Activated CD4-positive, alpha-beta T cell treated with anti-CD3 and anti-CD28 coated beads for 48 hours (primary cell): Measurements from ENCODE around the gene BTAF1.

ENCODE experiments used
- DNase-seq: peaks from one replicate; pipeline ENCODE4 v3.0.0-alpha.2; 2020

BTAF1 gene

DNA sequence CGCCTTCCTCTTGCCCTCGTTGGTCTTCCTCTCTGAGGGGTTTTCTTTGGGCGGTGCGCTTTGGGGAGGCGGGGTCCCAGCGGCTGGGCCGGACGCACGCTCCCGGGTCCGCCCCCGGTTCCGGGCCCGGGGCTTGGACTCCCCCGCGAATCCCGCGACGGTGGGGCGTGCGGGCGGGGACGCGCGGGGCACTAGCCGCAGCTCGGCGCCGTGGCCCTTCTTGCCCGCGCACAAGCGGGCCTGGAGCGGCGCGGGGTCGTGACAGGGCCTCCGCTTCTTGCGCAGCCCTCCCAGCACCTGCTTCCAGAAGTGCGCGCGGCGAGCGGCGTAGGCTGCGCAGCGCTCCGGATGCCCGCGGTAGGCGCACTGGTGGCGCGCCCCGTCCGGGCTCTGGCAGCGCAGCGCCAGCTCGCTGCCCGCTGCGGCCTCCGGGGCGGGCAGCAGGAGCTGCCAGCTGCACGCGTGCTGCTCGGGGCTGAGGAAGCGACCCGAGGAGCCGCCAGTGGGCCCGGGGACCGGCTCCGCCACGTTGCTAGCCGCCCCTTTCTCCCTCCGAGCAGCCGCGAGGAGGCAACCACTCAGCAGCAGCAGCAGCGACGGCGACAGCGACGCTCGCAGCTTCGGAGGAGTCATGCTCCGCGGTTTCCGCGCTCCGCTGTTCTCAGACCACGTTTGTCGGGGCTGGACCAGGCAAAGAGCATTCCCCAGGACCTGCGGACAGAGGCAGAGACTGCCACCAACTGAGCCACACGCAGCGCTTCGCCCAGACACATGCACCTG is 15.0 kb upstream of the BTAF1 start:
- peak; percentile 82 for DNase-seq

DNA sequence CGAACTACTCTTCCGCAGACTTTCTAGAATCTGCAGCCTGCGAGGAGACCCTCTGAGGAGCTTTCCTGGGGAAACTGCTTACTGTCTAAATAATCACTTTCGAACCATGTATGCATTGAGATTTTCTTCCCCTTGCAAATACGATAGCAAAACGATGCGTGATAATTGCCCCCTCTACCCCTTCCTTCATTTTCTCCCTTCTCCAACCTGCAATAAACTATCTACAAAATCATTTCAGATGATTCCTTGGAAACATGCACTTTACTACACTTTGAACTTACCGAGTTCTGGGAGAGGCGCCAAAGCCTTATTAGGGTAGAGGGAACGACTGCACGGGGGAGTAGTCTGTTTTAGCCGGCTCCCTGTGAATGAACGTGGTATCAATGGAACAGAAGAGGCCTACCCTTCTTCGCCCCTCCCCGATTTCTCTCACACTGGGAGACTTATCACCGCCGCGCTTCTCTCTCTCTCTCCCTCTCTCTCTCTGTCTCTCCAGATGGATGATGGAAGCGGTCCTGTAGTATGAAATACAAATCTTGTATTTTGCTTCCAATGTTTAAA is 14.4 kb upstream of the BTAF1 start, which contains the start of gene FGFBP3:
FGFBP3 (minus strand) TSS at position 370 of the 561 bp plus-strand sequence. CDS start 517 bp downstream, outside the sequence.
- peak; percentile 60 for DNase-seq

GRCh38 chr10:91910467-91910866 is 13.1 kb upstream of the BTAF1 start:
- no peak for DNase-seq

- no peak for DNase-seq
Measured at GRCh38 chr10:91919651-91920050, 3.9 kb upstream of the BTAF1 start.

GRCh38 chr10:91924212-91925021 is 847 bp downstream of the BTAF1 start:
- DNase-seq, result no peak

- no peak for DNase-seq
Measured at GRCh38 chr10:91925022-91925320, 1.4 kb downstream of the BTAF1 start.

GRCh38 chr10:91930939-91931338 is 7.4 kb downstream of the BTAF1 start:
- DNase-seq, result no peak

DNA sequence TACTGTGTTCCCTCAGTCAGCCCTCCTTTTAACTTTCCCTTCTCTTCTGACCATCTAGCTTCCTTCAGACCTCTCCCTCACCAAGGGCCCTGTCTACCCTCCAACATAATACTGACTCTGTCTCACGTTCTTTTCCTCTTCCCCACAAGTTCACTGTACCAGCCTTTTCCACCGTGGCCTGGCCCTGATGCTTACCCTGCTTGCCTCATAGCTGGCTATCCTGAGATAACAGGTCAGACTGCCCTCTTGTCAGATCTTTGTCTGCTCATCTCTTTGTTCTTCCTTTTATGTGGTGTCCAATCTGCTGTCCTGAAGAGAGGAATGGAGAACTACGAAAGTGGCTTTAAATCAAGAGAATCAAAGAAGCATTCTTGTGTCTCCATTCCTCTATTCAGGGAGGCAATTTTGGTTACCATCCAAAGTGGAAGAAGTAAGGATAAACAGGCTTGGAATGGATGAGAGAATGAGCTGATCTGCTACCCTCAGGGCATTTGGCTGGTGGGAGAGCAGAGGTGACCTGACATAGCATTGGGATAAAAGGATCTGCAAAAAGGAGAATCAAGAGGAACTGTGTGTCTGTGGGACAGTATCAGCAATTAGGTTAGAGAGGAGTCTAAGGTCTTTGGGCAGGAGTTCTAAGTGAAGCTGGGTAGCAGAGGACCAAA is 8.1 kb downstream of the BTAF1 start:
- DNase-seq, result no peak

GRCh38 chr10:91932737-91933136 is 9.2 kb downstream of the BTAF1 start:
- DNase-seq, result no peak

GRCh38 chr10:91935886-91936285 is 12.3 kb downstream of the BTAF1 start:
- DNase-seq, result no peak

GRCh38 chr10:91939653-91940052 is 16.1 kb downstream of the BTAF1 start:
- no peak for DNase-seq

DNA sequence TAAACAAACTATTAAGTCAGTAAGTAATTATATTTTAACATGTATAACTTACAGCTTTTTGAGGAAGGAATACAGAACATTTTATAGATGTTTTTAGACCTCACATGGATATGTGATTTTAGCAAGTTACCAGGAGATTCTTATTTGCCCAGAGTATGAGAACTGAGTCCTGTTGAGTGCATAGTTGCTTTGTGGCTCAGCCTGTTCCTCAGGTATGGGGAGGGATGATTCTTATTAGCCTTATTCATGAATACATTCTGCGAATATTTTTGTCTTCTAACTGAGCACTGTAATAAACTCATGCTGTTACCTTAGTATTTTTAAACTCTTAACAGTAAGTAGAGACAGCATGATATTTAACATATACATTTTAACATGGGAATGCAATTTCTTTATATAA is 17.9 kb downstream of the BTAF1 start:
- no peak for DNase-seq

GRCh38 chr10:91944880-91945630 is 21.5 kb downstream of the BTAF1 start:
- DNase-seq, result peak; percentile 25

DNA sequence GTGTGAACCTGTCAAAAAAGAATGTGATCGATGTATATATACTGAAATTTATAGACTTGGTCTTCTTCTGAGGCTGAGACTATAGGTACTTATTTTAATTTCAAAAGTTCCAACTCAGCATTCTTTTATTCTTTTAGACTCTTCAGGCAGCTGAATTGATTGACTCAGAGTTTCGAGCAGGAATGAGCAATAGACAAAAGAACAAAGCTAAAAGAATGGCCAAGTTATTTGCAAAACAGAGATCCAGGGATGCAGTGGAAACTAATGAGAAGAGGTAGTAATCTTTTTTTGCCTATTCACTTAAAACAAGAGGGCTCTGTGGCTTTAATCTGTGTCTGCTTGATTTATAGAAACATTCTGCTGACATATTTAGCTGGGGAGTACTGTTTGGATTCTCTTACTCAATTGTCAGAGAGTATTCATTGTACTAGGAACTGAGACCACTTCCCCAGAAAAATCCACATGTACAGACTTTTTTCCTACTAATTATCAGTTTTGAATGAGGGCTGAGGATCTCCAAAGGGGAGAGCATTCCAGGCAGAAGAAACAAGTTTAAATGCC is 30.1 kb downstream of the BTAF1 start:
- no peak for DNase-seq

DNA sequence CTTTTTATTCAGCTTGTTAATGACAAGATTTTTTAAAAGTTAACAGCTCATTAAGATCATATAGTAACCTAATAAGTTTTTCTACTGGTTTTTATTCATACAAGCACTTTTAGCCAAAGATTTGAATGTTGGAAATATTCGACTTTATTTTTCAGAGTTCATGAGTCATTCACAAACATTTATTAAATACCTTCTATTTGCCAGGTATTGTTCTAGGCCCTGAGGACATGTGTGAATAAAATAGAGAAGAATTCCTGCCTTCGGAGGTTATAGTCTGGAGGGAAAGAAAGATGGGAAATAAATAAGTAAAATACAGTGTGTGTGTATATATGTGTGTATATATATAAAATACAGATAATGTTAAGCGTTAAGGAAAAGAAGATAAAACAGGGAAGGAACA is 31.5 kb downstream of the BTAF1 start:
- DNase-seq, result no peak

DNA sequence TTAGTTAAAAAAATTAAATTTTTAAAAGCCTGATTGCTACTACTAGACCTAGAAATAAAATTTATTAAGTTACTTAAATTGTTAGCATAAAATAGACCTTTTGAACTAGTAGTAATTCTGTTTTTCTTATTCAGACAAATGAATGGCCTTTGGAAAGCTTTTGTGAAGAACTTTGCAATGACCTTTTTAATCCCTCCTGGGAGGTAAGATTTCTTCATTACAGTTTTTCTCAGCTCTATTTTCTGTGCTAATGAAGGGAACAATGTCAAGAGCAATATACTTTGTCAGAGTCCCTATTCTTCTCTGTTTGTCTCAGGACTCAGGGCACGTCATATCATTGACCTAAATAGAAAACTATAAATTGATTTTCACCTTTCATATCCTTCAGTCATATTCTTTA is 33.5 kb downstream of the BTAF1 start:
- DNase-seq, result no peak

GRCh38 chr10:91969297-91969696 is 45.7 kb downstream of the BTAF1 start:
- DNase-seq, result no peak

- no peak for DNase-seq
Measured at GRCh38 chr10:91974960-91975359, 51.4 kb downstream of the BTAF1 start.

DNA sequence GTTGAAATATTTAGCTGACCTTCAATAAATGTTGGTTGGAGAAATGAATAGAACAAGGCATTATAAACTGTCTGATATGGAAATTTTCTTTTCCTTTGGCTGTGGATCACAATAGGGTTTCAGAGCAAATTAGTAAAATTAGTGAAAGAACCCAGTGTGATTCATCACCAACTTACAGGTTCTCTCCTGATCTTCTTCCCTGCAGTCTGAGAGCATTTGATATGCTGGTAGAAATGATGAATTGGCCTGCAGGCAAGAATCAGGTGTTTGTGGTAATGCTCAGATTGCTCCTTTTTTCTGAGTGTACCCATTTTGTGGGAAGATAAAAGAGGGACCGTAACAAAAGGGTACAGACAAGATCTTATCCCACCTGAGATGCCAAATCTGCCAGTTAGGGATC is 51.9 kb downstream of the BTAF1 start:
- DNase-seq, result no peak

- no peak for DNase-seq
Measured at GRCh38 chr10:91976317-91977051, 52.9 kb downstream of the BTAF1 start.

DNA sequence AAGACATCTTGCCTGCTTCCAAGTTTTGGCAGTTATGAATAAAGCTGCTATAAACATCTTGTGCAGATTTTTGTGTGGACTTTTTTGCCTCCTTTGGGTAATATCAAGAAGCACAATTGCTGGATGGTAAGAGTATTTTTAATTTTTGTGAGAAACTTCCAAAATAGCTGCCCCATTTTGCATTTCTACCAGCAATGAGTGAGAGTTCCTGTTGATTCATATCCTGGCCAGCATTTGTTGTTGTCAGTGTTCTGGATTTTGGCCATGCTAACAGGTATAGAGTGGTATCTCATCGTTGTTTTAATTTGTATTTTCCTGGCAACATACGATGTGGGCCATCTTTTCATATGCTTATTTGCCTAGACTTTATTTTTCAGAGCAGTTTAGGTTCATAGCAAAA is 53.9 kb downstream of the BTAF1 start:
- no peak for DNase-seq

GRCh38 chr10:91978585-91978984 is 55.0 kb downstream of the BTAF1 start:
- no peak for DNase-seq
